Stomach (tissue), 9 donors: Measurements from ENCODE around the gene IRF2BP2. TPM values are rescaled to one million over a fixed set of nuclear protein-coding genes. Genes with fewer than 3 reads are reported as not detected.

Source experiments
- DNase-seq, 2 donors: peaks; one replicate each; pipeline versions ENCODE4 v3.0.0 to v3.0.0-alpha.2; 2013 to 2019
- H3K27ac ChIP-seq, 5 donors: fragments of 200-600 bp in 4 of 5; sonication (generic) in 4 of 5; one replicate each; pipeline ENCODE4 v1.5.1; 2013 to 2019; ENCODE audit warnings: mild to moderate bottlenecking in 1 of 5, moderate library complexity in 1 of 5
- H3K27me3 ChIP-seq, 3 donors: fragments of 200-600 bp; sonication (generic); one replicate each; pipeline ENCODE4 v1.5.1; 2017 to 2019; ENCODE audit warnings: mixed run types in 1 of 3
- H3K36me3 ChIP-seq, 4 donors: fragments of 200-600 bp; sonication (generic); 1 replicate in 3 of 4; 2 replicates in 1 of 4; pipeline ENCODE4 v1.5.1; 2016 to 2019
- H3K4me1 ChIP-seq, 4 donors: fragments of 200-600 bp; sonication (generic); one replicate each; pipeline ENCODE4 v1.5.1; 2016 to 2019
- H3K4me3 ChIP-seq, 4 donors: fragments of 200-600 bp; sonication (generic) in 3 of 4; one replicate each; pipeline ENCODE4 v1.5.1; 2016 to 2019; ENCODE audit warnings: mild to moderate bottlenecking in 1 of 4
- H3K9me3 ChIP-seq, 4 donors: fragments of 200-600 bp; sonication (generic); one replicate each; pipeline ENCODE4 v1.5.1; 2016 to 2019
- CTCF ChIP-seq, 7 experiments: fragments of 450-650 bp in 4 of 7; fragments of 200-600 bp in 3 of 7; sonication (generic) in 3 of 7; IDR thresholded peaks; one replicate each; pipeline ENCODE4 v1.5.1; 2016 to 2019; ENCODE audit warnings: antibody characterized with exemption in 7 of 7, control low read depth in 2 of 7, mild to moderate bottlenecking in 1 of 7
- EP300 ChIP-seq: sonication (generic); formaldehyde crosslinking; IDR thresholded peaks from one replicate; pipeline ENCODE4 v1.6.1; 2017; ENCODE audit warnings: antibody characterized with exemption
- POLR2A ChIP-seq, 4 donors: fragments of 450-650 bp; IDR thresholded peaks; one replicate each; pipeline ENCODE4 v1.6.1; 2016; ENCODE audit warnings: antibody characterized with exemption in 4 of 4, control low read depth in 2 of 4, mild to moderate bottlenecking in 1 of 4, moderate library complexity in 1 of 4
- POLR2AphosphoS5 ChIP-seq, 3 donors: sonication (generic); formaldehyde crosslinking; IDR thresholded peaks; one replicate each; pipeline ENCODE4 v1.6.1; 2016; ENCODE audit warnings: antibody characterized with exemption in 3 of 3
- WGBS, 5 donors: extraction: QIAGEN DNeasy Blood & Tissue Kit in 3 of 5; methylation state at CpG; one replicate each; pipeline versions ENCODE4 v1.1.5 to v1.1.7; 2013 to 2018; 5-methylcytosine and 5-hydroxymethylcytosine counted together
- intact Hi-C: fragments of 100-400 bp; cut with DNase I; formaldehyde crosslinking; loops from one replicate; pipeline ENCODE4 v1.15.1; 2023; ENCODE audit warnings: low total_unique reads
- polyA plus RNA-seq, 3 donors: library from polyadenylated mRNA; stranded (reverse); fragments of 200-250 nt; gene quantifications; one replicate each; pipeline ENCODE4 v1.2.3, GENCODE V29; 2013
- total RNA-seq, 5 donors: library from RNA; depleted of rRNA; stranded (reverse); fragments of >200 nt; gene quantifications; one replicate each; pipeline versions ENCODE4 v1.1.0 to v1.2.3, GENCODE V29; 2014 to 2016
- donor health status: healthy with polysubstance abuse.
- donor health status: Bipolar disorder and iron deficiency.
- donor health status: healthy.

Gene IRF2BP2
- total and polyA plus RNA-seq, 8 donors = 39.6 to 218 (median 63.1) TPM

GRCh38 chr1:234561319-234561718 is 48.7 kb downstream of the IRF2BP2 start:
- TF ChIP-seq POLR2AphosphoS5 (IDR thresholded peaks at IDR 0.05) (no peak), EP300 (no peak), CTCF (IDR thresholded peaks at IDR 0.05) (no peak), POLR2A (IDR thresholded peaks at IDR 0.05) (no peak)
- 78 to 87% (median 86%) methylated on average over 5 of the region's 5 CpGs for WGBS, 5 donors
- no peak overlapping the region for H3K4me3 ChIP-seq
- DNase-seq = no peak
- peak overlapping the region in 1 of 5 donors; percentile 74 for H3K27ac ChIP-seq
- no peaks in the 10 kb centered on the region for H3K9me3 ChIP-seq
- H3K27me3 ChIP-seq = no peaks in the 10 kb centered on the region
- H3K4me1 ChIP-seq = peaks cover 0 to 16% (median 4%) of the 10 kb centered on the region in 4 donors
- intact Hi-C loops = no loop called here
- no peaks in the 10 kb centered on the region for H3K36me3 ChIP-seq

GRCh38 chr1:234559902-234560676 is 49.9 kb downstream of the IRF2BP2 start:
- Histone ChIP-seq H3K27ac (peak overlapping the region in 1 of 5 donors; percentile 53), H3K4me3 (no peak overlapping the region), H3K27me3 (no peaks in the 10 kb centered on the region), H3K9me3 (no peaks in the 10 kb centered on the region), H3K4me1 (peaks cover 0 to 16% (median 4%) of the 10 kb centered on the region in 4 donors), H3K36me3 (no peaks in the 10 kb centered on the region)
- WGBS, 5 donors = 89 to 97% (median 93%) methylated on average over 11 to 14 of the region's 14 CpGs
- intact Hi-C loops = no loop called here
- TF ChIP-seq POLR2A (IDR thresholded peaks at IDR 0.05) = no peak
- no peak for TF ChIP-seq CTCF (IDR thresholded peaks at IDR 0.05)
- TF ChIP-seq EP300 = no peak
- no peak for TF ChIP-seq POLR2AphosphoS5 (IDR thresholded peaks at IDR 0.05)
- DNase-seq = no peak

GRCh38 chr1:234559152-234559901 is 50.7 kb downstream of the IRF2BP2 start:
- intact Hi-C loops = no loop called here
- 86 to 93% (median 88%) methylated on average over 6 of the region's 6 CpGs for WGBS, 5 donors
- peak overlapping the region in 1 of 5 donors; percentile 53 for H3K27ac ChIP-seq

More at GRCh38 chr1:234559152-234559901, 50.7 kb downstream of the IRF2BP2 start:
- Histone ChIP-seq H3K4me3 (no peak overlapping the region), H3K4me1 (peaks cover 0 to 15% (median 4%) of the 10 kb centered on the region in 4 donors), H3K27me3 (no peaks in the 10 kb centered on the region), H3K9me3 (no peaks in the 10 kb centered on the region), H3K36me3 (no peaks in the 10 kb centered on the region)
- no peak for DNase-seq
- no peak for TF ChIP-seq CTCF (IDR thresholded peaks at IDR 0.05)
- TF ChIP-seq POLR2A (IDR thresholded peaks at IDR 0.05) = no peak
- no peak for TF ChIP-seq EP300
- no peak for TF ChIP-seq POLR2AphosphoS5 (IDR thresholded peaks at IDR 0.05)
